ENCODE measurements around the gene MYOD1.

The MYOD1 gene

GRCh38 chr11:17747131-17747955, 28.0 kb downstream of the MYOD1 start:
- H3K36me3 ChIP-seq (ENCODE audit: control insufficient read depth, low read length): no peaks in the 10 kb centered on the region
- H3K9me2 ChIP-seq (replicated peaks; ENCODE audit: control insufficient read depth, low read length): no peaks in the 10 kb centered on the region
- no peaks in the 10 kb centered on the region for H3K4me1 ChIP-seq (ENCODE audit: control insufficient read depth, low read length)
- no peak overlapping the region for H3K4me3 ChIP-seq (ENCODE audit: low read length)
- H3K79me2 ChIP-seq (ENCODE audit: control insufficient read depth, low read length): no peaks in the 10 kb centered on the region
- H3K27ac ChIP-seq (ENCODE audit: low read depth, low read length): no peak overlapping the region
- no peak overlapping the region for H3K4me2 ChIP-seq (ENCODE audit: low read length)
- no peaks in the 10 kb centered on the region for H4K20me1 ChIP-seq (ENCODE audit: control insufficient read depth, insufficient read depth, low read depth, low read length)
- H3K27me3 ChIP-seq (ENCODE audit: control insufficient read depth, low read length): no peaks in the 10 kb centered on the region
- TF ChIP-seq EZH2phosphoT487 (IDR thresholded peaks at IDR 0.05; ENCODE audit: borderline replicate concordance, low read length): no peak
- no peak for TF ChIP-seq CTCF (IDR thresholded peaks at IDR 0.05; ENCODE audit: low read depth, low read length, poor library complexity, severe bottlenecking)
- H3K9me3 ChIP-seq (ENCODE audit: control insufficient read depth, insufficient read depth, low read length): no peaks in the 10 kb centered on the region
- no peaks in the 10 kb centered on the region for H3F3A ChIP-seq (ENCODE audit: control insufficient read depth, insufficient read depth)

GRCh38 chr11:17748044-17748443, 28.7 kb downstream of the MYOD1 start:
- no peaks in the 10 kb centered on the region for H3K9me2 ChIP-seq (replicated peaks; ENCODE audit: control insufficient read depth, low read length)
- H3K27me3 ChIP-seq (ENCODE audit: control insufficient read depth, low read length): no peaks in the 10 kb centered on the region
- no peak overlapping the region for H3K4me2 ChIP-seq (ENCODE audit: low read length)
- H4K20me1 ChIP-seq (ENCODE audit: control insufficient read depth, insufficient read depth, low read depth, low read length): no peaks in the 10 kb centered on the region
- H3K27ac ChIP-seq (ENCODE audit: low read depth, low read length): no peak overlapping the region
- no peaks in the 10 kb centered on the region for H3K36me3 ChIP-seq (ENCODE audit: control insufficient read depth, low read length)
- H3K4me3 ChIP-seq (ENCODE audit: low read length): no peak overlapping the region
- H3K9me3 ChIP-seq (ENCODE audit: control insufficient read depth, insufficient read depth, low read length): no peaks in the 10 kb centered on the region
- TF ChIP-seq CTCF (IDR thresholded peaks at IDR 0.05; ENCODE audit: low read depth, low read length, poor library complexity, severe bottlenecking): no peak
- TF ChIP-seq EZH2phosphoT487 (IDR thresholded peaks at IDR 0.05; ENCODE audit: borderline replicate concordance, low read length): no peak
- H3K4me1 ChIP-seq (ENCODE audit: control insufficient read depth, low read length): no peaks in the 10 kb centered on the region
- no peaks in the 10 kb centered on the region for H3K79me2 ChIP-seq (ENCODE audit: control insufficient read depth, low read length)
- H3F3A ChIP-seq (ENCODE audit: control insufficient read depth, insufficient read depth): no peaks in the 10 kb centered on the region

- H3K4me2 ChIP-seq (ENCODE audit: low read length): no peak overlapping the region
- no peaks in the 10 kb centered on the region for H3K4me1 ChIP-seq (ENCODE audit: control insufficient read depth, low read length)
- no peak overlapping the region for H3K4me3 ChIP-seq (ENCODE audit: low read length)
- no peaks in the 10 kb centered on the region for H4K20me1 ChIP-seq (ENCODE audit: control insufficient read depth, insufficient read depth, low read depth, low read length)
- no peaks in the 10 kb centered on the region for H3K36me3 ChIP-seq (ENCODE audit: control insufficient read depth, low read length)
- no peak for TF ChIP-seq EZH2phosphoT487 (IDR thresholded peaks at IDR 0.05; ENCODE audit: borderline replicate concordance, low read length)
- no peak for TF ChIP-seq CTCF (IDR thresholded peaks at IDR 0.05; ENCODE audit: low read depth, low read length, poor library complexity, severe bottlenecking)
- H3K9me3 ChIP-seq (ENCODE audit: control insufficient read depth, insufficient read depth, low read length): no peaks in the 10 kb centered on the region
- no peaks in the 10 kb centered on the region for H3K79me2 ChIP-seq (ENCODE audit: control insufficient read depth, low read length)
- H3K27me3 ChIP-seq (ENCODE audit: control insufficient read depth, low read length): no peaks in the 10 kb centered on the region
- H3F3A ChIP-seq (ENCODE audit: control insufficient read depth, insufficient read depth): no peaks in the 10 kb centered on the region
- no peak overlapping the region for H3K27ac ChIP-seq (ENCODE audit: low read depth, low read length)
- no peaks in the 10 kb centered on the region for H3K9me2 ChIP-seq (replicated peaks; ENCODE audit: control insufficient read depth, low read length)
Observed at GRCh38 chr11:17748761-17749721, 29.7 kb downstream of the MYOD1 start.

All from DOHH2 (cell line).